ENCODE measurements around the gene NTM.
A peak's percentile ranks its signal among the peaks of the same experiment; 100 is the strongest.

NTM gene

DNA sequence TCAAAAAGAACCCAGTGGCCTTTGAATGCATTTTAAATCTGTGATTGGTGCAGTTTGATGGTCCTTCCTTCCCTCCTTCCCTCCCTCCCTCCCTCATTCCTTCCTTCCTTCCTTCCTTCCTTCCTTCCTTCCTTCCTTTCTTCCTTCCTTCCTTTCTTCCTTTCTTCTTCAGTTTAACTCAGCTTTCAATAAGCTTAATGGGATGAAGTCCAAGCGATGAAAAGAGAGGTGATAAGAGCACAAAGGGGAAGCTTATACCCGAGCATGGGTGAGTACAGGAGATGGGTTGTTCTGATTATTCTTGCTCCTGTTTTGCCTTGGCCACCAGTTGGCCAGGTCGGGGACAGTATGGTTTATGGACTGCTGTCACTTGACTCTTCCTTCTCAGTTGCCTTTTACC is 605.6 kb downstream of the NTM start:
- Histone ChIP-seq H3K9me3 (replicated peaks; ENCODE audit: low read length) (no peaks in the 10 kb centered on the region), H3K27me3 (ENCODE audit: control insufficient read depth, insufficient read depth, low read length) (no peaks in the 10 kb centered on the region), H3K4me3 (ENCODE audit: low read length) (no peak overlapping the region), H3K36me3 (ENCODE audit: insufficient read depth, low read length) (no peaks in the 10 kb centered on the region), H3K4me2 (ENCODE audit: low read length) (no peak overlapping the region), H3K4me1 (ENCODE audit: control insufficient read depth, insufficient read depth, low read length) (peaks cover 17% of the 10 kb centered on the region), H3K9ac (ENCODE audit: low read depth, low read length) (no peak overlapping the region)

DNA sequence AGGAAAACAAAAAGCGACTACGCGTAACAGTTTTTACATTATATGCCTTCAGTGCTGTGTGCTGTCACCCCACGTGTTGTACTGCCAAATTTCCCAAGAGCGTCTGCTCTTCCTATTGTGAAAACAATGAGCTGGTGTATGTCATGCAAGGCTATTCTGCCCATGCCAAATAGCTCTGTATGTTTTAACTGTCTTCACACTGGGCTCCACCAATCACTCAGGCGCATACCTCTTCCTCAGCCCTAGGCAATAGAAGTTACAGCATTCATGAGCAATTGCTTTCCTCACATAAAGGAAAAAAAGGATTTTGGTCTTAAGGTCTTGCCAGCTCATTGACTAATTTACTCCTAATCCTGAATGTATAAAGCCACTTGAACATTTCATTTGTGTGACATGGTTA is 606.8 kb downstream of the NTM start:
- Histone ChIP-seq H3K4me3 (ENCODE audit: low read length) (no peak overlapping the region), H3K36me3 (ENCODE audit: insufficient read depth, low read length) (no peaks in the 10 kb centered on the region), H3K27me3 (ENCODE audit: control insufficient read depth, insufficient read depth, low read length) (no peaks in the 10 kb centered on the region), H3K4me2 (ENCODE audit: low read length) (no peak overlapping the region), H3K9me3 (replicated peaks; ENCODE audit: low read length) (no peaks in the 10 kb centered on the region), H3K4me1 (ENCODE audit: control insufficient read depth, insufficient read depth, low read length) (peaks cover 19% of the 10 kb centered on the region), H3K9ac (ENCODE audit: low read depth, low read length) (no peak overlapping the region)

DNA sequence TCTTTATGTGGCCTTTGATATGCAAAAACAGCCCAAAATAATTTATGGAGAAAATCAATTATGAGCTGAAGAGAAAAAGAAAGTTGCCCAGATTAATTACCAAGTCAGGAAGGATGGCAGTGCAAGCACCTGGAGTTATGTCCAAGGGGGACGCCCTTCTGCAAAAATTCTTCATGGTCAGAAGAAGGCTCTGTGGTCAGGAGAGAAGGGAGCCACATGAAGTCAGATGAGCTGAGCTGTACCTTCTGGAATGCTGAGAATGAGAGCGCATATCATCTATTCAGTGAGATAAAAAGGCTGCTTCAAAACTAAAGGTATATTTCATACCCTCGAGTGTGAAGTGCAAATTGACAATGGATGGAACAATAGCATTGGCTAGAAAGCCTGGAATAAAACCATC is 607.4 kb downstream of the NTM start:
- no peaks in the 10 kb centered on the region for H3K27me3 ChIP-seq (ENCODE audit: control insufficient read depth, insufficient read depth, low read length)
- no peak overlapping the region for H3K4me3 ChIP-seq (ENCODE audit: low read length)
- no peaks in the 10 kb centered on the region for H3K36me3 ChIP-seq (ENCODE audit: insufficient read depth, low read length)
- peaks cover 19% of the 10 kb centered on the region for H3K4me1 ChIP-seq (ENCODE audit: control insufficient read depth, insufficient read depth, low read length)
- H3K9ac ChIP-seq (ENCODE audit: low read depth, low read length): no peak overlapping the region
- H3K9me3 ChIP-seq (replicated peaks; ENCODE audit: low read length): no peaks in the 10 kb centered on the region
- peak overlapping the region; percentile 24 for H3K4me2 ChIP-seq (ENCODE audit: low read length)

DNA sequence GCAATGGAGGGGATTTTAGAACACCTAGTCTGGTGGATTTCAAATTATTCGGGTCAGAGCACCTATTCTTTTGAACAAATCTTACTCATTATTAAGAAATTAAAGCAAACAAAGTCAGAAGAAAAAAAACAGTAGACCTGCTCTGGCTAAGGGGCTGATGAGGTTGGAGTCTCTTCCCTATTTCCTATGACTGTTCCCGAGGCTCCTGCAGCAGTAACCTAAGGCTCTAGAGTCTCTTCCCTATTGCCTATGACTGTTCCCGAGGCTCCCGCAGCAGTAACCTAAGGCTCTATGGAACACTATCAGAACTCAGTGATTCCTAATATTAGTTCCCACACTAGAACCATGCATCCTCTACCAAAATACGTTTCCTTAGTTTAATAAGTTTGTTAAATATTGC is 607.9 kb downstream of the NTM start:
- H3K4me3 ChIP-seq (ENCODE audit: low read length): no peak overlapping the region
- no peaks in the 10 kb centered on the region for H3K27me3 ChIP-seq (ENCODE audit: control insufficient read depth, insufficient read depth, low read length)
- H3K4me2 ChIP-seq (ENCODE audit: low read length): no peak overlapping the region
- no peaks in the 10 kb centered on the region for H3K36me3 ChIP-seq (ENCODE audit: insufficient read depth, low read length)
- peaks cover 19% of the 10 kb centered on the region for H3K4me1 ChIP-seq (ENCODE audit: control insufficient read depth, insufficient read depth, low read length)
- no peak overlapping the region for H3K9ac ChIP-seq (ENCODE audit: low read depth, low read length)
- H3K9me3 ChIP-seq (replicated peaks; ENCODE audit: low read length): no peaks in the 10 kb centered on the region

DNA sequence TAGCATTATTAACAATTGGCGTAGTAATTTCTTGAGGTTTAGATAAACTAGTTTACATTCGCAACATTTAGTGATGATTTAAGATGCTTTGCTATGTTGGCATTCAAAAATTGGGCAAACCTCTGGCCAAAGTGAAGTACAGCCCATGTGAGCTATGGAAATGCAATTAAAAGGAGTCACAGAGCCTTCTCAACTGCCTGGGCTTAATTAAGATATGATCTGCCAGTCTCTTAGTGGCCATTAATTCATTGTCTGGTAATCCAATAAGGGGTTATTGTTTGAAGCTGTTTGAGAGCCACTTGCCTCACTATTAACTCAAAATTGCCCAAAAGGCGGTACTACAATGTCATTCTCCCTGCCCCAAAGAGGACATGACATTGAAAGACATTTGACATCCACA is 608.9 kb downstream of the NTM start:
- Histone ChIP-seq H3K4me2 (ENCODE audit: low read length) (no peak overlapping the region), H3K4me3 (ENCODE audit: low read length) (no peak overlapping the region), H3K9me3 (replicated peaks; ENCODE audit: low read length) (no peaks in the 10 kb centered on the region), H3K9ac (ENCODE audit: low read depth, low read length) (no peak overlapping the region), H3K36me3 (ENCODE audit: insufficient read depth, low read length) (no peaks in the 10 kb centered on the region), H3K4me1 (ENCODE audit: control insufficient read depth, insufficient read depth, low read length) (peaks cover 19% of the 10 kb centered on the region), H3K27me3 (ENCODE audit: control insufficient read depth, insufficient read depth, low read length) (no peaks in the 10 kb centered on the region)

DNA sequence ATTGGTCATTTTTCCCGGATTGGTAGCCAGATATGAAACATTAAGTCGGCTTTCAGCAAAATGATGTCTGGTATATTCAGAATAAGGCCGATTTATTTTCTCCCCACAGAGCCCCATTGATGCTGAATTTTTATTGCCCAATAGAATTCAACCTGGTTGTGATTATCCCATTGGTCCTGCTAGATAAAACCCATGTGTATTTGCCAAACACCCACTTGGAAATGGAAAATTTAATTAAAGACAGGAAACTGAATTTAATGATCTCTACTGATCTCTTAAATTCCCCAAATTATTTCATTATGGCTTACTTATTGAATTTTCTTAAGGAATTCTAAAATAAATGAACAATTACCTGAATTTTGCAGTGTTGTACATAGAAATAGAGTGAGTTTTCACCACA is 609.8 kb downstream of the NTM start:
- Histone ChIP-seq H3K4me3 (ENCODE audit: low read length) (no peak overlapping the region), H3K9me3 (replicated peaks; ENCODE audit: low read length) (no peaks in the 10 kb centered on the region), H3K27me3 (ENCODE audit: control insufficient read depth, insufficient read depth, low read length) (no peaks in the 10 kb centered on the region), H3K36me3 (ENCODE audit: insufficient read depth, low read length) (no peaks in the 10 kb centered on the region), H3K4me2 (ENCODE audit: low read length) (no peak overlapping the region), H3K9ac (ENCODE audit: low read depth, low read length) (no peak overlapping the region), H3K4me1 (ENCODE audit: control insufficient read depth, insufficient read depth, low read length) (peaks cover 19% of the 10 kb centered on the region)

DNA sequence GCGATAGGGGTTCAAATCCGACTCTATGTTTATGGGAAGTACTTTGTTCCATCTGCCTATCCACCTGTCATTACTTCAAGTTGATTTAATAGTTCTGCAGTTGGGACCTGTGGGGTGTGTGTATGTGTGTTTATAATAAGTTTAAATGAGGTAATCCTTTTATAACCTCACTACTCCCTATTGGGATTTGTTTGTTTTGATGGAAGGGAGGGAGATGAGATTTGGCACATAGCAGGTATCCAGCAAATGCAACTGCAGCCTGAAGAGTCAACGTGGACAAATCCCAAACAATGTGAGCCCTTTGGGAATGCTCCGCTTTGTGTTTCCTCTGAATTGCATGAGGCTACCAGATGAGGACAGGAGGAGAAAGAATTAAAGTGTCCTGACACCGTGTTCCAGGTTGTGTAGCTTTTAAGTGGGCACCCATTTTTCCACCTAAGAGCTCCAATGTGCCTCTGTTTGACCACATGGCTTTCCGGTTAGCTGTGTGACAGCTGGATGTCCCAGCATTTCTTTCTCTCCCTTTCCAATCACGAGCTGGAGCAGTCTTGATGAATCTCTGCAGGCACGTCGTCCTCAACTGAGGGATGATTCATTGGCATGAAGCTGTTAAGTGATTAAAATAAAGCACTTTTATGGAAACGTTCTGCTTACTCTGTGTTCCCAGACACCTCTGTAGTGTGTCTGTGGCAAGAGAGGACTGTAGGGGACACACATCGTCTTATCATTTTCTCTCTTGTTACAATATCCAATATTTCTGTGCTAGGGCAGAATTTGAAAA is 610.7 kb downstream of the NTM start:
- Histone ChIP-seq H3K36me3 (ENCODE audit: insufficient read depth, low read length) (no peaks in the 10 kb centered on the region), H3K4me1 (ENCODE audit: control insufficient read depth, insufficient read depth, low read length) (peaks cover 19% of the 10 kb centered on the region), H3K9ac (ENCODE audit: low read depth, low read length) (no peak overlapping the region), H3K9me3 (replicated peaks; ENCODE audit: low read length) (no peaks in the 10 kb centered on the region), H3K4me2 (ENCODE audit: low read length) (no peak overlapping the region), H3K27me3 (ENCODE audit: control insufficient read depth, insufficient read depth, low read length) (no peaks in the 10 kb centered on the region), H3K4me3 (ENCODE audit: low read length) (no peak overlapping the region)

DNA sequence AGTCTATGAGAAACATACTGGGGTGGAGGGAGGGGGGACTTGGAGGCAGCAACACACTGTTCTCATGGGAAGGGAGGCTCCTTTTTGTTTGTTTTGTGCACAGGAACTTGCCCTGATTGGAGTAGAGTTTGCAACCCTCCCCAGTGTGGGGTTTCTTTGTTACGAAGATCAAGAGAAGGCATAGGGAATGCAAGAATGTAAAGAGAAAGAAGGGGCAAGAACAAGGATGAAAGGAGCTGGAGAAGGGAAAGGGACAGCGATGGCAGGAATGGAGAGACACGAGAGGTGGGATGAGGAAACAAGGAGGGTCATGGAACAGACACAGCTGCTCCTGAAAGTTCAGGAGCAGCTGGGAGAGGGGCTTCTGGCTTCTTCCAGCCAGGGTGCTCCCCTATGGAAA is 611.7 kb downstream of the NTM start:
- Histone ChIP-seq H3K4me2 (ENCODE audit: low read length) (no peak overlapping the region), H3K36me3 (ENCODE audit: insufficient read depth, low read length) (no peaks in the 10 kb centered on the region), H3K27me3 (ENCODE audit: control insufficient read depth, insufficient read depth, low read length) (no peaks in the 10 kb centered on the region), H3K9ac (ENCODE audit: low read depth, low read length) (no peak overlapping the region), H3K9me3 (replicated peaks; ENCODE audit: low read length) (no peaks in the 10 kb centered on the region), H3K4me1 (ENCODE audit: control insufficient read depth, insufficient read depth, low read length) (peaks cover 17% of the 10 kb centered on the region), H3K4me3 (ENCODE audit: low read length) (no peak overlapping the region)

DNA sequence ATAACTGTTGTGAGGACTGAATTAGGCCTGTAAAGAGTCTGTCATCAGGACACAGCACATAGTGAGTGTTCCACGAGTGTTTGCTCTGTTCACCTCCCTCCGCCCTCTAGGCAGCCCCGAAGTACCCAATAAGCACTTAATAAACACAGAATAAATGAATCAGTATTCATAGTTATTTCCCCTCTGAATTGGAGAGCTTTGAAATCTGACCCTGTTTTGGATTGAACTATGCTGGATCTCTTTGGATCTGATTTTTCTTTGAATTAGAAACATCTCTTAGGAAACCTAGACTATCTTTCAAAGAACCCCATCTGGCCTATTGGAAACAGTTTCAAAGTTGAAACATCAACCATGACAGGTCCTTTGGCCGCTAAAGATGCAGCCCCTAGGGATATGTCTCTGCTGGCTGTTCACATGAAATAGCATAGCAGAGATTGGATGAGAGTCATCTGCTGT is 615.5 kb downstream of the NTM start:
- H3K4me3 ChIP-seq (ENCODE audit: low read length): no peak overlapping the region
- H3K4me2 ChIP-seq (ENCODE audit: low read length): no peak overlapping the region
- H3K4me1 ChIP-seq (ENCODE audit: control insufficient read depth, insufficient read depth, low read length): peaks cover 3% of the 10 kb centered on the region
- no peaks in the 10 kb centered on the region for H3K9me3 ChIP-seq (replicated peaks; ENCODE audit: low read length)
- H3K27me3 ChIP-seq (ENCODE audit: control insufficient read depth, insufficient read depth, low read length): no peaks in the 10 kb centered on the region
- no peaks in the 10 kb centered on the region for H3K36me3 ChIP-seq (ENCODE audit: insufficient read depth, low read length)
- H3K9ac ChIP-seq (ENCODE audit: low read depth, low read length): no peak overlapping the region

DNA sequence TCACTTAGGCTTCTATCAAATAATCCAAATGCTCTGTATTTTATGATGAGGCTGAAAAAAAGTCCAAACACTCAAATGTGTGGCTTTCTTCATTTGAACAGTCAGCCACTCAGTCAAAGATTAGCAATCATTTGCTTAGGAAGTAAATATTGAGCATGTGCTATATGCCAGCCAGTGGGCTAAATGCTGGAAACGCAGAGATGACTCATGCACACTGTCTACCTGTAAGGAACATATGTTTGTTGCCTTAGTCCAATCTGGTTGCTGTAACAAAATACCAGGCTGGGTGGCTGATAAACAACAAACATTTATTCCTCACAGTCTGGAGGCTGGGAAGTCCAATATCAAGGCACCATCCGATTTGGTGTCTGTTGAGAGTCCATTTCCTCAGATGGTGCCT is 617.3 kb downstream of the NTM start:
- Histone ChIP-seq H3K9ac (ENCODE audit: low read depth, low read length) (no peak overlapping the region), H3K9me3 (replicated peaks; ENCODE audit: low read length) (no peaks in the 10 kb centered on the region), H3K4me3 (ENCODE audit: low read length) (no peak overlapping the region), H3K27me3 (ENCODE audit: control insufficient read depth, insufficient read depth, low read length) (no peaks in the 10 kb centered on the region), H3K36me3 (ENCODE audit: insufficient read depth, low read length) (no peaks in the 10 kb centered on the region), H3K4me1 (ENCODE audit: control insufficient read depth, insufficient read depth, low read length) (no peaks in the 10 kb centered on the region), H3K4me2 (ENCODE audit: low read length) (no peak overlapping the region)

DNA sequence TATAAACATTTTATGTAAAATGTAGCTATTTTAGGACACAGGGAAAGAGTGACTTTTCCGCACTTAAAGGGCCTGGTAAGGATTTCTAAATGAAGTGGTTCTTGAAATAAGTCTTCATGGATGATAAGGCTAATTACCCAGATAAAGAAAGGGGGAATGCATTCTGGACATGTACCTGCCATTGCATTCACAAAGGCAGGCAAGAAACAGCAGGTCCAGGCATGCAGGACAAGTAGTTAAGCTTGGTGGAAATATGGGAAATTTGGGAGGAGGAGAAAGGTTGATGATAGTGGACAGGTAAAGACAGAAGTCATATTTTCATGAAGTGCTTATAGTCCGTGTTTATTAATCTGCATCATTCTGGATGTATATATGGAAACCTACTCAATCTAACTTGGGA is 621.2 kb downstream of the NTM start:
- H3K9ac ChIP-seq (ENCODE audit: low read depth, low read length): no peak overlapping the region
- H3K4me1 ChIP-seq (ENCODE audit: control insufficient read depth, insufficient read depth, low read length): no peaks in the 10 kb centered on the region
- H3K9me3 ChIP-seq (replicated peaks; ENCODE audit: low read length): peaks cover 5% of the 10 kb centered on the region
- H3K27me3 ChIP-seq (ENCODE audit: control insufficient read depth, insufficient read depth, low read length): no peaks in the 10 kb centered on the region
- H3K36me3 ChIP-seq (ENCODE audit: insufficient read depth, low read length): no peaks in the 10 kb centered on the region
- H3K4me3 ChIP-seq (ENCODE audit: low read length): no peak overlapping the region
- no peak overlapping the region for H3K4me2 ChIP-seq (ENCODE audit: low read length)

DNA sequence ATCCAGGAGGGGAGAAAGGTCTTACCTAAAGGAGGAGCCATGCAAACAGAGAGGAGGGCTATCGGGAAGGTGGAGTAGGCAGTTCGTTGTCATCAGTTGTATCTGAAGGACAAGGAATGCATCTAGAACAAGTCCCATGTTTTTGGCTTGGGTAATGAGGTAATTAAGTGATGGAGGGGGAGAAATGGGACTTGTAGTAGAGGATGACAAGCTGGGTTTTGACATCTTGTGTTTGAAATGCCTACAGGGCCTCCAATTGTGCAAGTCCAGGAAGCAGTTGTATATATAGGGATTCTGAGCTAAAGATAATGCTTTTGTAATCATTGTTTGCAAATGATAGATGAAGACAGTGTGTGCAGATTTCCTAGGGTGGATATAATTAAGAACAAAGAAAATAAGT is 622.8 kb downstream of the NTM start:
- Histone ChIP-seq H3K9me3 (replicated peaks; ENCODE audit: low read length) (peaks cover 5% of the 10 kb centered on the region), H3K4me2 (ENCODE audit: low read length) (no peak overlapping the region), H3K4me3 (ENCODE audit: low read length) (no peak overlapping the region), H3K36me3 (ENCODE audit: insufficient read depth, low read length) (no peaks in the 10 kb centered on the region), H3K9ac (ENCODE audit: low read depth, low read length) (no peak overlapping the region), H3K4me1 (ENCODE audit: control insufficient read depth, insufficient read depth, low read length) (no peaks in the 10 kb centered on the region), H3K27me3 (ENCODE audit: control insufficient read depth, insufficient read depth, low read length) (no peaks in the 10 kb centered on the region)
